H1 (cell line): ENCODE measurements around the gene PPP4R1. TPM values are rescaled to one million over a fixed set of nuclear protein-coding genes. Genes with fewer than 3 reads are reported as not detected.

Experiments
- CTCF ChIA-PET: fragments of 300-600 bp; sonication (Branson Sonifier 250); formaldehyde crosslinking; loops from one replicate; lab custom pipeline; 2021; ENCODE audit not compliant: partially characterized antibody; lab: Charles Lee
- POLR2A ChIA-PET: fragments of 300-600 bp; sonication (Branson Sonifier 250); formaldehyde crosslinking; loops from one replicate; lab custom pipeline; 2021; ENCODE audit warnings: inconsistent platforms; ENCODE audit not compliant: partially characterized antibody; lab: Charles Lee
- DNase-seq, 2 experiments: peaks; one replicate each; pipeline versions ENCODE4 v3.0.0 to v3.0.0-alpha.2; 2010 to 2022; ENCODE audit warnings: low spot score in 2 of 2, low read depth in 1 of 2, mixed read lengths in 1 of 2
- FAIRE-seq: peaks from 2 replicates; lab custom pipeline; 2011; peaks lifted over from hg19 to GRCh38; lab: Jason Lieb, UNC
- H2AFZ ChIP-seq: 2 replicates; pipeline ENCODE4 v1.8.1; 2012; ENCODE audit warnings: low read length, inconsistent platforms
- H2AK5ac ChIP-seq: 2 replicates; pipeline ENCODE4 v1.6.1; 2013; ENCODE audit warnings: low read depth, low read length
- H2BK120ac ChIP-seq: replicated peaks from 2 replicates; pipeline ENCODE3; 2013; ENCODE audit warnings: low read depth, low read length, inconsistent platforms
- H2BK12ac ChIP-seq: 2 replicates; pipeline ENCODE4 v1.6.1; 2013; ENCODE audit warnings: low read depth, low read length
- H2BK15ac ChIP-seq: 2 replicates; pipeline ENCODE4 v1.6.1; 2013; ENCODE audit warnings: low read length
- H2BK20ac ChIP-seq: 2 replicates; pipeline ENCODE4 v1.6.1; 2013; ENCODE audit warnings: low read length
- H2BK5ac ChIP-seq: 2 replicates; pipeline ENCODE4 v1.6.1; 2013; ENCODE audit warnings: low read depth, low read length
- H3K14ac ChIP-seq: 2 replicates; pipeline ENCODE4 v1.6.1; 2013; ENCODE audit warnings: inconsistent platforms; ENCODE audit not compliant: insufficient read length
- H3K18ac ChIP-seq: 2 replicates; pipeline ENCODE4 v1.6.1; 2013; ENCODE audit warnings: low read length; ENCODE audit errors: extremely low read depth
- H3K23ac ChIP-seq: 2 replicates; pipeline ENCODE4 v1.6.1; 2013; ENCODE audit warnings: inconsistent platforms; ENCODE audit not compliant: insufficient read length
- H3K23me2 ChIP-seq: 2 replicates; pipeline ENCODE4 v1.6.1; 2013; ENCODE audit warnings: low read depth, low read length
- H3K27ac ChIP-seq: 2 replicates; pipeline ENCODE4 v1.6.1; 2011; ENCODE audit warnings: low read depth, low read length, inconsistent platforms
- H3K27me3 ChIP-seq, 4 experiments: replicated peaks in 1 of 4; 1 replicate in 1 of 4; 2 replicates in 3 of 4; pipeline versions ENCODE4 v1.6.1 to v1.8.1; 2011 to 2013; ENCODE audit warnings: low read length in 3 of 4, mild to moderate bottlenecking in 3 of 4, inconsistent platforms in 2 of 4, mixed read lengths in 2 of 4, moderate library complexity in 1 of 4; ENCODE audit not compliant: control insufficient read depth in 3 of 4, insufficient read depth in 3 of 4; ENCODE audit errors: extremely low read depth in 1 of 4
- H3K36me3 ChIP-seq, 4 experiments: 2 replicates each; pipeline versions ENCODE4 v1.6.1 to v1.8.1; 2011 to 2013; ENCODE audit warnings: mild to moderate bottlenecking in 4 of 4, low read length in 3 of 4, moderate library complexity in 2 of 4, control low read depth in 1 of 4, inconsistent platforms in 1 of 4; ENCODE audit not compliant: insufficient read depth in 4 of 4, control insufficient read depth in 2 of 4
- H3K4ac ChIP-seq: replicated peaks from 2 replicates; pipeline ENCODE3; 2013; ENCODE audit warnings: low read length, low read depth, mixed read lengths, inconsistent platforms; ENCODE audit not compliant: insufficient read length
- H3K4me1 ChIP-seq, 4 experiments: replicated peaks in 1 of 4; 1 replicate in 1 of 4; 2 replicates in 3 of 4; pipeline versions ENCODE4 v1.6.1 to v1.8.1; 2011 to 2013; ENCODE audit warnings: low read length in 3 of 4, inconsistent platforms in 2 of 4, mixed read lengths in 1 of 4; ENCODE audit not compliant: insufficient read depth in 4 of 4, control insufficient read depth in 3 of 4
- H3K4me2 ChIP-seq, 2 experiments: 2 replicates each; pipeline versions ENCODE4 v1.6.1 to v1.8.1; 2011 to 2013; ENCODE audit warnings: low read depth in 2 of 2, low read length in 2 of 2, control low read depth in 1 of 2, inconsistent platforms in 1 of 2, mild to moderate bottlenecking in 1 of 2; ENCODE audit not compliant: insufficient read depth in 1 of 2
- H3K4me3 ChIP-seq, 4 experiments: fragments of 200-600, 300-600 bp in 1 of 4; sonication (generic), shearing (Covaris generic), sonication (Bioruptor Twin) in 1 of 4; 2 replicates each; pipeline versions ENCODE4 v1.5.1 to v1.8.1; 2011 to 2016; ENCODE audit warnings: low read length in 4 of 4, low read depth in 3 of 4, control low read depth in 2 of 4, inconsistent platforms in 2 of 4, mild to moderate bottlenecking in 2 of 4, mixed read lengths in 1 of 4, moderate library complexity in 1 of 4; ENCODE audit not compliant: insufficient read depth in 2 of 4; ENCODE audit errors: extremely low read depth in 1 of 4
- H3K56ac ChIP-seq: replicated peaks from 2 replicates; pipeline ENCODE3; 2013; ENCODE audit warnings: low read depth, mild to moderate bottlenecking, mixed read lengths, low read length, inconsistent platforms; ENCODE audit not compliant: insufficient read length
- H3K79me1 ChIP-seq: 2 replicates; pipeline ENCODE4 v1.6.1; 2013; ENCODE audit warnings: low read depth, low read length, control low read depth
- H3K79me2 ChIP-seq, 2 experiments: 2 replicates each; pipeline versions ENCODE4 v1.6.1 to v1.8.1; 2012 to 2013; ENCODE audit warnings: low read length in 2 of 2, mild to moderate bottlenecking in 2 of 2, inconsistent platforms in 1 of 2; ENCODE audit not compliant: insufficient read depth in 2 of 2, control insufficient read depth in 1 of 2
- H3K9ac ChIP-seq, 4 experiments: replicated peaks in 1 of 4; 1 replicate in 1 of 4; 2 replicates in 3 of 4; pipeline versions ENCODE4 v1.6.1 to v1.8.1; 2011 to 2013; ENCODE audit warnings: low read depth in 3 of 4, low read length in 3 of 4, control low read depth in 2 of 4, mild to moderate bottlenecking in 2 of 4, moderate library complexity in 2 of 4, inconsistent platforms in 1 of 4; ENCODE audit errors: extremely low read depth in 1 of 4
- H3K9me3 ChIP-seq, 2 experiments: 2 replicates each; pipeline versions ENCODE4 v1.6.1 to v1.8.1; 2012 to 2013; ENCODE audit warnings: mild to moderate bottlenecking in 2 of 2, moderate library complexity in 2 of 2, control low read depth in 1 of 2, inconsistent platforms in 1 of 2, low read depth in 1 of 2, low read length in 1 of 2, mixed read lengths in 1 of 2; ENCODE audit not compliant: insufficient read depth in 2 of 2
- H4K20me1 ChIP-seq, 2 experiments: replicated peaks in 1 of 2; 2 replicates each; pipeline versions ENCODE3 to v1.8.1; 2011 to 2013; ENCODE audit warnings: inconsistent platforms in 2 of 2, low read length in 2 of 2, mild to moderate bottlenecking in 1 of 2; ENCODE audit not compliant: insufficient read depth in 2 of 2, control insufficient read depth in 1 of 2
- H4K5ac ChIP-seq: 2 replicates; pipeline ENCODE4 v1.6.1; 2013; ENCODE audit warnings: low read length, low read depth, mixed read lengths, inconsistent platforms; ENCODE audit not compliant: insufficient read length
- H4K8ac ChIP-seq: 2 replicates; pipeline ENCODE4 v1.8.0; 2013; ENCODE audit warnings: mild to moderate bottlenecking, moderate library complexity, low read length, inconsistent platforms; ENCODE audit not compliant: insufficient read depth; ENCODE audit errors: extremely low read depth
- H4K91ac ChIP-seq: replicated peaks from 2 replicates; pipeline ENCODE3; 2013; ENCODE audit warnings: low read length, mixed read lengths, inconsistent platforms; ENCODE audit not compliant: insufficient read length
- CBX5 ChIP-seq: fragments of 300-800, 300-1000 bp; sonication (generic); IDR thresholded peaks from 2 replicates; pipeline ENCODE4 v1.7.1; 2016; ENCODE audit warnings: antibody characterized with exemption, low read length, low read depth
- EP300 ChIP-seq, 2 experiments: IDR thresholded peaks; 1 replicate in 1 of 2; 2 replicates in 1 of 2; pipeline ENCODE4 v1.6.1; 2011 to 2012; ENCODE audit warnings: low read depth in 2 of 2, low read length in 2 of 2, mild to moderate bottlenecking in 2 of 2, borderline replicate concordance in 1 of 2, inconsistent platforms in 1 of 2, moderate library complexity in 1 of 2
- GTF2F1 ChIP-seq: IDR thresholded peaks from 2 replicates; pipeline ENCODE4 v1.6.1; 2012; ENCODE audit warnings: low read depth, low read length, improper control_type of control experiment, borderline replicate concordance
- POLR2A ChIP-seq, 2 experiments: IDR thresholded peaks; 1 replicate in 1 of 2; 2 replicates in 1 of 2; pipeline ENCODE4 v1.6.1; 2011; ENCODE audit warnings: low read depth in 2 of 2, low read length in 2 of 2, mild to moderate bottlenecking in 2 of 2; ENCODE audit errors: control extremely low read depth in 1 of 2
- POU5F1 ChIP-seq: IDR thresholded peaks from 2 replicates; pipeline ENCODE4 v1.6.1; 2011; ENCODE audit warnings: low read depth, mild to moderate bottlenecking, low read length, moderate library complexity
- RAD21 ChIP-seq, 2 experiments: IDR thresholded peaks in 1 of 2; conservative IDR thresholded peaks in 1 of 2; 2 replicates each; pipeline ENCODE4 v1.6.1; 2011; ENCODE audit warnings: low read depth in 2 of 2, low read length in 2 of 2, improper control_type of control experiment in 1 of 2, inconsistent platforms in 1 of 2, mild to moderate bottlenecking in 1 of 2, moderate library complexity in 1 of 2
- RBBP5 ChIP-seq: IDR thresholded peaks from 2 replicates; pipeline ENCODE4 v1.7.1; 2012; ENCODE audit warnings: low read depth, mild to moderate bottlenecking, inconsistent platforms, low read length, moderate library complexity, borderline replicate concordance
- RNF2 ChIP-seq: fragments of 200-900, 300-1000 bp; sonication (generic); IDR thresholded peaks from 2 replicates; pipeline ENCODE4 v1.7.1; 2016; ENCODE audit warnings: borderline replicate concordance, low read depth, mild to moderate bottlenecking, antibody characterized with exemption, low read length; ENCODE audit not compliant: poor library complexity, severe bottlenecking; ENCODE audit errors: missing control alignments
- SP1 ChIP-seq: IDR thresholded peaks from 2 replicates; pipeline ENCODE4 v1.6.1; 2011; ENCODE audit warnings: low read depth, low read length
- SP4 ChIP-seq: IDR thresholded peaks from 2 replicates; pipeline ENCODE4 v1.6.1; 2012; ENCODE audit warnings: low read length, inconsistent platforms
- SUZ12 ChIP-seq: fragments of 200-600 bp; sonication (generic); IDR thresholded peaks from 2 replicates; pipeline ENCODE4 v1.6.1; 2012; ENCODE audit warnings: mild to moderate bottlenecking, inconsistent platforms, low read length, moderate library complexity, mixed read lengths
- TCF12 ChIP-seq: IDR thresholded peaks from 2 replicates; pipeline ENCODE4 v1.6.1; 2011; ENCODE audit warnings: low read depth, mild to moderate bottlenecking, low read length
- WGBS, 2 experiments: shearing (Covaris generic) in 1 of 2; methylation state at CpG; one replicate each; pipeline versions ENCODE4 v1.1.6 to v1.1.7; 2013 to 2015; ENCODE audit warnings: low lambda C conversion rate in 2 of 2, mixed read lengths in 2 of 2, inconsistent platforms in 1 of 2, low coverage in 1 of 2, missing lambda C conversion rate in 1 of 2; ENCODE audit not compliant: insufficient replicate concordance in 2 of 2, insufficient coverage in 1 of 2, insufficient read length in 1 of 2; ENCODE audit errors: extremely low coverage in 1 of 2, missing lambda C conversion rate in 1 of 2; 5-methylcytosine and 5-hydroxymethylcytosine counted together
- polyA plus RNA-seq, 7 experiments: library from polyadenylated mRNA; depleted of rRNA in 3 of 7; stranded (reverse) in 5 of 7; unstranded in 2 of 7; fragments of >200 nt in 5 of 7; fragments of 200-250 nt in 2 of 7; gene quantifications; 1 replicate in 5 of 7; 2 replicates in 1 of 7; 4 replicates in 1 of 7; pipeline versions ENCODE4 v1.2.1 to v1.2.3, GENCODE V29; 2011 to 2013; ENCODE audit warnings: missing spikeins in 2 of 7, mixed read lengths in 2 of 7
- total RNA-seq: library from RNA; stranded (reverse); fragmentation: NEBNext Ultra II Directional; extraction: Animal tissue kit (Norgen Biotek cat#: 25700); gene quantifications from 2 replicates; pipeline ENCODE4 v1.2.1, GENCODE V29; 2021
- TF ChIP-seq, protein P1 (sequence below): IDR thresholded peaks from 2 replicates; pipeline ENCODE4 v1.6.1; 2011; ENCODE audit warnings: low read length, improper control_type of control experiment

PPP4R1 gene
- total and polyA plus RNA-seq, 2 of the 8 experiments (the other 6 are each of a cell fraction or from before 2014, with no cell fraction given): 67.4 to 96.1 TPM

DNA sequence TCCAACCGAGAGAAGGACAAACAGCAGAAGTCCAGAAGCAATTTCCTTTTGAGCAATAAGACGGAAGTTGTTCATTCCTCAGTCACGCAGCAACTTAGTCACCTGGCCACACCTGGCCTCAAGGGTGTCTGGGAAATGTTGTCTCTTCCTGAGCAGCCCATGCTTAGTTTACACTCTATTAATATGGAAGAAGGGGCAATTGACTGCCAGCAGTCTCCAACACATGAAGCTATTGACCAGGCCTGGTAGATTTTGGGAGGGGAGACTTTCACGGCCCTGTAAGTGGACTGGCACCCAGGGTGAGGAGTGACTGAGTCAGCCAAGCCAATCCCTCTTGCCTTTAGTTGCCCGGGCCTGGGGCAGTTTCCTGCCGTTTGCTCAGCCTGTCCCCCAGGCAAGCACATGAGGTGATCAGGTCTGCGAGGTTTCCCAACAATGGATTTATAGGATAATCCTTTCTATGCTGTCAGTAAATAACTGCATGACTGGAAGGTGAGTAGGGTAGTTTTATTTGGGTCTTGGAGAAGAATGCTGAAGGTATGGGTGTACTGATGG is 43.8 kb upstream of the PPP4R1 start:
- no peak overlapping the region for H3K56ac ChIP-seq
- H3K4me1 ChIP-seq: no peaks in the 10 kb centered on the region
- H3K4ac ChIP-seq: no peak overlapping the region
- H2BK12ac ChIP-seq: no peak overlapping the region
- no peak overlapping the region for H3K23ac ChIP-seq
- no peak overlapping the region for H2BK120ac ChIP-seq
- no peaks in the 10 kb centered on the region for H3K9me3 ChIP-seq
- FAIRE-seq (no peak), DNase-seq (no peak)
- no peak overlapping the region for H2BK5ac ChIP-seq
- ChIA-PET POLR2A (no interaction called here), CTCF (no interaction called here)
- no peak overlapping the region for H3K27ac ChIP-seq
- H3K4me2 ChIP-seq: no peak overlapping the region
- H3K36me3 ChIP-seq: no peaks in the 10 kb centered on the region
- H4K5ac ChIP-seq: no peak overlapping the region
- no peaks in the 10 kb centered on the region for H3K79me1 ChIP-seq
- no peaks in the 10 kb centered on the region for H4K20me1 ChIP-seq
- no peaks in the 10 kb centered on the region for H3K27me3 ChIP-seq
- no peak overlapping the region for H4K8ac ChIP-seq
- H2AFZ ChIP-seq: no peak overlapping the region
- H2AK5ac ChIP-seq: no peak overlapping the region
- no peak overlapping the region for H3K14ac ChIP-seq
- WGBS, 2 experiments: 87% methylated on average over 7 of the region's 7 CpGs; no CpG with 5 or more reads in 1 of the 2 experiments
- no peak overlapping the region for H3K18ac ChIP-seq
- no peak overlapping the region for H3K4me3 ChIP-seq
- no peaks in the 10 kb centered on the region for H3K79me2 ChIP-seq
- H2BK15ac ChIP-seq: no peak overlapping the region
- H2BK20ac ChIP-seq: no peak overlapping the region
- H3K9ac ChIP-seq: no peak overlapping the region
- no peaks in the 10 kb centered on the region for H3K23me2 ChIP-seq
- H4K91ac ChIP-seq: no peak overlapping the region
- TF ChIP-seq SP4 (no peak), CBX5 (no peak), POLR2A (IDR thresholded peaks at IDR 0.05; ENCODE audit: control extremely low read depth in 1 of 2, low read depth in 2 of 2, low read length in 2 of 2) (no peak), RAD21 (IDR thresholded peaks at IDR 0.05 in 1 of 2, conservative IDR thresholded peaks at IDR 0.05 in 1 of 2; ENCODE audit: low read depth in 2 of 2, low read length in 2 of 2) (no peak), GTF2F1 (no peak), RBBP5 (no peak), SUZ12 (no peak), SP1 (no peak), EP300 (IDR thresholded peaks at IDR 0.05; ENCODE audit: borderline replicate concordance in 1 of 2, low read depth in 2 of 2, low read length in 2 of 2) (no peak), RNF2 (no peak), POU5F1 (no peak), TCF12 (no peak)
- TF ChIP-seq, protein P1, sequence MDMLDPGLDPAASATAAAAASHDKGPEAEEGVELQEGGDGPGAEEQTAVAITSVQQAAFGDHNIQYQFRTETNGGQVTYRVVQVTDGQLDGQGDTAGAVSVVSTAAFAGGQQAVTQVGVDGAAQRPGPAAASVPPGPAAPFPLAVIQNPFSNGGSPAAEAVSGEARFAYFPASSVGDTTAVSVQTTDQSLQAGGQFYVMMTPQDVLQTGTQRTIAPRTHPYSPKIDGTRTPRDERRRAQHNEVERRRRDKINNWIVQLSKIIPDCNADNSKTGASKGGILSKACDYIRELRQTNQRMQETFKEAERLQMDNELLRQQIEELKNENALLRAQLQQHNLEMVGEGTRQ: no peak
